GM19455 (cell line): Measurements from ENCODE around the gene STAC.
"Not testable (repeated sequence)": the region's sequence is repeated elsewhere in the genome, so short reads cannot be mapped to it uniquely, and the experiment has no call there.

Source experiments
- ATAC-seq: cut with Tn5 transposase; IDR thresholded peaks from one replicate; pipeline ENCODE4 v1.9.1; 2021; ENCODE audit not compliant: unreplicated experiment

STAC gene

DNA sequence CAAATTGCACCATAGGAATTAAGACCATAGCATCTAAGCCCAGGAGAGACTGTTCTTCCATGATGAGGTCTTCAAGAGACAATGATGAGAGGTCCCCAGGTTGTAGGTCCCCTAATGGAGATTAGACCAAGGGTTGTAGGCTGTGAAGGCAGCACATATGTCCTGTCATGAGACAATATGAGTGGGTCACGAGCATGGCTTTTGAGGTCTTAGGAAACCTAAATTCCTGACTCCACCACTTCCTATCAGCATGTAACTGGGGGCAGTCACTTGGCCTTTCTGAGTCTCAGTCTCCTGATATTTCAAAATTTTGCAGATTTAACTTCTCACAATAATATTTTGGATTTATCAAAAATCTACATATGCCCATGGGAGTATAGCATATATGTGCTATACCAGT is 31.3 kb downstream of the STAC start:
- ATAC-seq: no peak

DNA sequence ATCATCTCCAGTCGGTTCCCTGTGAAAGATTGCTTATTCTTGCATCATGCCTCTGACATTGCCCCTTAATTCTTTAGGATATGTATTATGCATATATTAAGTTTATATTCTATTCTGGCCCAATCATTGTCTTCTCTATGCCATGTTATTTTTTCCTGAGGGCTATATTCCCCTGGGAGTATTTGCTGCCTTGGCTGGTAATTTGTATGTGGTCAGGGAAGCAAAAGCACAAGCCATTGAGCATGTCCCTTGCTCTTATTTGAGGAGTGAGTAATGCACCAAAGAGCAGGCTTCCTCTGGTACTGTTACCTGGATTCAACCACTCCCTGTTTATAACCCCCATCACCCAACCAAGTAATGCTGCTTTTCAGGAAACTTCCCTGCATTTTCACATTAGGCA is 36.3 kb downstream of the STAC start:
- no peak for ATAC-seq

DNA sequence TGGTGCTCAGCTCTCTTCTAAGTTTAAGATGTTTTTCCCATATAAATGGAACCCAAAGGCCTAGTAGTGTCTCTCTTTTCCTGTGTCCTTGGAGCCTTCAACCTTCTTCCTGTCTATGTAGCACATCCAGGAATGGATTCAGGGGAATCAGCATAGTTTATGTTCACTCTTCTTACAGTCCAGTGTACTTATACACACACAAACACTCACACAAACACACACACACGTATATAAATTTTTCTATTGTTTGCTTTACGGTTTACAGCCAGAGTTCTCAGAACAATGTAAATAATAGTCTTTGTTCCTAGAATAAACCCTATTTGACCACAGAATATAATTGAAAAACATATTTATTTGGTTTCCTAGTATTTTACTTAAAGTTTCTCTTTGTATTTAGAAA is 36.9 kb downstream of the STAC start:
- no peak for ATAC-seq

- no peak for ATAC-seq
Observed at GRCh38 chr3:36418296-36418695, 38.0 kb downstream of the STAC start.

DNA sequence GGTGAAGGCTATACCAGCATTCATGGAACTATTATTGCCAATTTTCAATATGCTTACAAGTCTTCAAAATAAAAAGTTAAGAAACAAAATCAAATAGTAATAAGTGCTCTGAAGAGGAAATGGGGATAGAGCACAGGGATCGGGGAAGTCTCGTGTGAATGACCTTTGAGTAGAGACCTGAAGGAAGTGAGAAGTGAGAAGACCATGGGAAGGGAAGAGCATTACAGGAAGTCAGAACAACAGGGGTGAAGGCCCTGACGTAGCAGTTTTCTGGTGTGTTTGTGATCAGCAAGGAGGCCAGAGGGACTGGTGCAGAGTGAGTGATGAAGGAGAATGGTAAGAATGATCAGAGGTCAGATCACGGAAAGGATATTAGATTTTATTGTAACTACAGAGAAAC is 48.1 kb downstream of the STAC start:
- ATAC-seq: no peak

DNA sequence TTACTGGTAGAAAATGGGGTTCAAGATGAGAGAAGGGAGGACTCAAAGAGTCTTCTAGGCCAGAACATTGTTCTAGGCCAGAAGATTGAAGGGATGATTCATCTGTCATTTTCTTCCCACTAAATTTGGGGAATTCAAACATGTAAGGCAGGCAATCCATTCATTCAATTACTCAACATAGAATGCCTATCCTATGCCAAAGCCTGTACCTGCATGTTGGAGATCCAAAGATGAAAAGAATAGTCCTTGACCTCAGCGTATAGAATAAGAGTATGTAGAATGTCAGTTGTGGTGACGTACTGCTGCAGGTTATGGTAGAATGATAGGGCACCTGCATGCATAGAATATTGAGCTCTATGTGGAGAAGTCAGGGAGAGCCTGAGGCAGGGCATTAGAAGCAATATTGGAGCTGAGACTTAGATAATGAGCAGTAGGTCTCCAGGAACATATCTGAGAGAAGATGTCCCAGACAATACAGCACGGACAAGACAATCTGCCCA is 49.7 kb downstream of the STAC start:
- ATAC-seq: no peak

DNA sequence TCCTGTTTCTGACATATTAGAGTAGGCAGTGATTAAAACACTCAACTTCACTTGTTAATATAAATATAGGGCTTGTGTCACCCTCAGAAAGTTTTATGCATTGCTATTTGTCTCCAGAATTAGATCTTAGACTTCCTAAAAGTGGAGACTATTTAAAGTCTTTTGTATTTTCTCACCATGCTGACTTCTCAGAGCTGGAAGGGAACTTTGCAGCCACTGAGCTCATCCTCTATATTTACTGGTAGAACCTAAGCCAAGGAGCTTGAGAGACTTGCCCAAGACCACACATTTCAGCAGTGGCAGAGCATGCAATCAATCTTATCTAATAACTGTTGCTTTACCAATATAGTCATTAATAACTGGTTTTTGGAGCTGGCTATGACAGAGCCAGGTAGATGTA is 53.2 kb downstream of the STAC start:
- ATAC-seq: no peak

GRCh38 chr3:36434687-36435426 is 54.6 kb downstream of the STAC start:
- ATAC-seq: no peak

GRCh38 chr3:36443028-36443686 is 62.9 kb downstream of the STAC start:
- ATAC-seq: no peak

DNA sequence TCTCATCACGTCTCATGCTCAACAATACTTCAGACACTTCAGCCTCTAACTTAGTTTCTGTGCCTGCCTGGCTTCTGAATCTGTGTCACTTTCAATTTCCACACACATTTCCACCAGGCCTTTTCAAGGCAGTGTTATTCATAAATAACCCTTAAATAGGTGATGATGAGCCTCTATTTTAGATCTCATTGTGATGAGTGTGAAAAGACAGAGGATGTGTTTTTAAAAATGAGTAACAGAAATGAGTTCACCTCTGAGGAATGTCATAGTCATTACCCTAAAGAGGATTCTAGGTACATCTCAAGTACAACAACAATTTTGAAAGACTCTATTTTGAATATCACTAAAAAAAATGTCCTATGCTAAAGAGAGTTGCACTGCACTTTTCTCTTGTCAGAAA is 64.6 kb downstream of the STAC start:
- ATAC-seq: no peak

GRCh38 chr3:36446276-36446675 is 66.0 kb downstream of the STAC start:
- no peak for ATAC-seq

DNA sequence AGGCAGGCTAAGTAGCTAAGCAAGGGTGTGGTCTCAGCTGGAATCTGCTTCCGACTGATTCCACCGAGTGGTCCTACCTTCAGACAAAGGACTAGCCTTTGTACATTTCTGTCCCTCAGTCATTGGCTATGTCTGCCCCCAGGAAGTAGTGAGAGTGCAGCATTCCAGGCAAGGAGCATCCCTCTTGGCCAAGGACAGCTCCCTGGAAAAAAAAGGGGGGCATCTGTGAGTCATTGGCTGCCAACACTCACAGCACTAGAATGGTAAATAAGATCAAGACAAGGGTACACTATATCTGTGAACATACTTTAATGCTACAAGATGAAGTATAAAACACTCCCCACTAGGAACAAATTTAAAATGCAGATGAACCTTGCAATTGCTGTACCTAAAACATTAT is 66.8 kb downstream of the STAC start:
- ATAC-seq: no peak

GRCh38 chr3:36451816-36452215 is 71.5 kb downstream of the STAC start:
- ATAC-seq: no peak

GRCh38 chr3:36453213-36453612 is 72.9 kb downstream of the STAC start:
- ATAC-seq: not testable (repeated sequence)

GRCh38 chr3:36453896-36454295 is 73.6 kb downstream of the STAC start:
- ATAC-seq: not testable (repeated sequence)

GRCh38 chr3:36455406-36455805 is 75.1 kb downstream of the STAC start:
- no peak for ATAC-seq

DNA sequence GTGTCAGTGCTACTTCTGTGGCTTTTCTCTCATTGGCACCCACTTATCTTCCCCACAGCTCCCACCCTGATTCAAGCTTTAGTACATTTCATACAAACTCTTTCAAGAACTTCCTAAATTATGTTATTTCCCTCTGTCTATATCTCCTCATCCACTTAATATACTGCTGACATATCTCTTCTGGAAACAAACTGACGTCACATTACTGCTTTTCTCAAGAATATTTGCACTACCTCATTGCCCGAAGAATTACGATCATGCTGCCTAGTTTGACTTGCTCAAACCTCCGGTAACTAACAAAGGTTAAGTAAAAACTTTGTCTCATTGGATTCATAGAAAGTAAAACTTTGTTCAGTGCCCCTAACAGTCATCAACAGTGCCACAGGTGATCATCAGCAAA is 76.5 kb downstream of the STAC start:
- no peak for ATAC-seq

DNA sequence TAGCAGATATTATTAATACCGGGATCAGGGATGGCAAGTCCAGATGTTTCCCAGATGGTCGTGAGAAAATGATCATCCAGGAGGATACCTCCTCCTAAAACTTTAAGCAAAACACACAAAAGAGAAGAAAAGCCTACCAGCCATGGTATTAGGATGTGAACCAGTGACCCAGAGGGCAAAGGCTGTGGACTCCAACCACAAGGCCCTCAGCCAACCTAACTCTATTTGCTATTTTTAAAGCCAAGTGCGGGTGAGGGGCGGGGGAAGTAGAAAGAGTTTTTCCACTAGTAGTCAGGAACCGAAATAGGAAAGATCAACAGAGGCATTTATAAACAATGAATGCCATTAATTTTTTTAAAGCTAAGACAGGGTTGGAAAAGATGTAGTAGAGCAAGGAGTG is 77.4 kb downstream of the STAC start:
- no peak for ATAC-seq

DNA sequence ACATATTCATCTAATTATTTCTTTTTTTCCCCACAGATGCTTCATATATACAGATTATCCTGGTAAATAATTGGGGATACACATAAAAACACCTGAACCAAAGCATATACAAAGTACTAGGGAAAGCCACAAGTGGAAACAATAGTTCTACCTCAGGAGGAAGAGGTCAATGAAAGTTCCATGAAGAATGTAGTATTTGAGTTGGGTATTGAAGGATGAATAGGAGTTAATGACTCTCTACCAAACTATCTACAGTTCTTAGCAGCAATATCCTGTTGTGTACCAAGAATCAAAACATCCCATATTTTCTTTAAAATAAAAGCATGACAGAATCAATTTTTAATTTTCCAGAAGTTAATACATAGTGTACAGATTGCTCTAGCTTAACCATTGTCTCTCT is 78.9 kb downstream of the STAC start:
- no peak for ATAC-seq

- no peak for ATAC-seq
Observed at GRCh38 chr3:36461597-36461996, 81.3 kb downstream of the STAC start.

DNA sequence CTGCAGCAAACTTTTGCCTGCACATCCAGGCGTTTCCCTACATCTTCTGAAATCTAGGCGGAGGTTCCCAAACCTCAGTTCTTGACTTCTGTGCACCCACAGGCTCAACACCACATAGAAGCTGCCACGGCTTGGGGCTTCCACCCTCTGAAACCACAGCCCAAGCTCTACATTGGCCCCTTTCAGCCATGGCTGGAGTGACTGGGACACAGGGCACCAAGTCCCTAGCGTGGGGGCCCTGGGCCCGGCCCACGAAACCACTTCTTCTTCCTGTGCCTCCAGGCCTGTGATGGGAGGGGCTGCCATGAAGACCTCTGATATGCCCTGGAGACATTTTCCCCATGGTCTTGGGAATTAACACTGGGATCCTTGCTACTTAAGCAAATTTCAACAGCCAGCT is 91.7 kb downstream of the STAC start:
- ATAC-seq: not testable (repeated sequence)

DNA sequence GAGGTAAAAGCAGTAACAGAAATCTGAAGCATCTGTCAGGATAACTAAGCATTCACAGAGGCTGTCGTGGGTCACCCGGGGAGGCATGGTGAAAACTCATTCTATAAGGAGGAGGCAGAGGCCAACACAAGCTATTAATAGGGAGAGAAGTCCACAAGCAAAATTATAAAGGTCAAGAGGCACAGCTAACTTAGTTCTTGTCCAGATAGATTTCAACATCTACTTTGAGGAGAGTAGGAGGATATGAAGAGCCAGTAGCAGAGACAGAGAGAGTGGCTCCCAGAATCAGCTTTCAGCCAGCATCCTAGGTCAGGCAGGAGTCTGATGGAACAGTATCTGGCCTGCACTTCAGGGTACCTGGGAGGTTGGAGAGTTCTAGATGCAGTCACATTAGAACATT is 95.3 kb downstream of the STAC start:
- ATAC-seq: no peak
